Stomach (tissue), 4 donors: ENCODE data around the gene RGS6.

Source experiments
- POLR2A ChIP-seq, 4 donors: fragments of 450-650 bp; IDR thresholded peaks; one replicate each; pipeline ENCODE4 v1.6.1; 2016; ENCODE audit warnings: antibody characterized with exemption in 4 of 4, control low read depth in 2 of 4, mild to moderate bottlenecking in 1 of 4, moderate library complexity in 1 of 4
- POLR2AphosphoS5 ChIP-seq, 3 donors: sonication (generic); formaldehyde crosslinking; IDR thresholded peaks; one replicate each; pipeline ENCODE4 v1.6.1; 2016; ENCODE audit warnings: antibody characterized with exemption in 3 of 3
- TF ChIP-seq, protein P1 (sequence below), 7 experiments: fragments of 450-650 bp in 4 of 7; fragments of 200-600 bp in 3 of 7; sonication (generic) in 3 of 7; IDR thresholded peaks; one replicate each; pipeline ENCODE4 v1.5.1; 2016 to 2019; ENCODE audit warnings: antibody characterized with exemption in 7 of 7, control low read depth in 2 of 7, mild to moderate bottlenecking in 1 of 7

- TF ChIP-seq, protein P1, sequence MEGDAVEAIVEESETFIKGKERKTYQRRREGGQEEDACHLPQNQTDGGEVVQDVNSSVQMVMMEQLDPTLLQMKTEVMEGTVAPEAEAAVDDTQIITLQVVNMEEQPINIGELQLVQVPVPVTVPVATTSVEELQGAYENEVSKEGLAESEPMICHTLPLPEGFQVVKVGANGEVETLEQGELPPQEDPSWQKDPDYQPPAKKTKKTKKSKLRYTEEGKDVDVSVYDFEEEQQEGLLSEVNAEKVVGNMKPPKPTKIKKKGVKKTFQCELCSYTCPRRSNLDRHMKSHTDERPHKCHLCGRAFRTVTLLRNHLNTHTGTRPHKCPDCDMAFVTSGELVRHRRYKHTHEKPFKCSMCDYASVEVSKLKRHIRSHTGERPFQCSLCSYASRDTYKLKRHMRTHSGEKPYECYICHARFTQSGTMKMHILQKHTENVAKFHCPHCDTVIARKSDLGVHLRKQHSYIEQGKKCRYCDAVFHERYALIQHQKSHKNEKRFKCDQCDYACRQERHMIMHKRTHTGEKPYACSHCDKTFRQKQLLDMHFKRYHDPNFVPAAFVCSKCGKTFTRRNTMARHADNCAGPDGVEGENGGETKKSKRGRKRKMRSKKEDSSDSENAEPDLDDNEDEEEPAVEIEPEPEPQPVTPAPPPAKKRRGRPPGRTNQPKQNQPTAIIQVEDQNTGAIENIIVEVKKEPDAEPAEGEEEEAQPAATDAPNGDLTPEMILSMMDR (IDR thresholded peaks at IDR 0.05) = no peak
- TF ChIP-seq POLR2AphosphoS5 (IDR thresholded peaks at IDR 0.05) = no peak
- no peak for TF ChIP-seq POLR2A (IDR thresholded peaks at IDR 0.05)
Observed at GRCh38 chr14:71911669-71912068, 20.6 kb upstream of the RGS6 start.
